HepG2 (cell line): Measurements from ENCODE around the gene MCOLN1. TPM values are rescaled to one million over a fixed set of nuclear protein-coding genes. Genes with fewer than 3 reads are reported as not detected.

ENCODE experiments used
- ATF7 ChIP-seq, 2 experiments: fragments of 450-650 bp in 1 of 2; sonication (generic) in 1 of 2; formaldehyde crosslinking in 1 of 2; IDR thresholded peaks; 2 replicates each; pipeline versions ENCODE4 v1.4.0 to v1.6.1; 2016 to 2020; ENCODE audit warnings: antibody characterized with exemption in 1 of 2, mild to moderate bottlenecking in 1 of 2, missing genetic modification reagents in 1 of 2
- CAMTA2 ChIP-seq: sonication (generic); formaldehyde crosslinking; IDR thresholded peaks from 2 replicates; pipeline ENCODE4 v1.4.0; 2020; ENCODE audit warnings: mild to moderate bottlenecking, missing genetic modification reagents, borderline replicate concordance
- CREB1 ChIP-seq, 2 experiments: fragments of 450-650 bp in 1 of 2; IDR thresholded peaks; 2 replicates each; pipeline ENCODE4 v1.6.1; 2016 to 2017; ENCODE audit warnings: control low read depth in 1 of 2, mild to moderate bottlenecking in 1 of 2, missing compliant biosample characterization in 1 of 2, missing genetic modification characterization in 1 of 2
- FLYWCH1 ChIP-seq: sonication (generic); formaldehyde crosslinking; IDR thresholded peaks from 2 replicates; pipeline ENCODE4 v1.8.1; 2023; ENCODE audit warnings: mild to moderate bottlenecking, missing genetic modification reagents
- FOXM1 ChIP-seq: sonication (generic); formaldehyde crosslinking; IDR thresholded peaks from 2 replicates; pipeline ENCODE4 v1.5.0; 2020; ENCODE audit warnings: missing genetic modification reagents
- KDM2A ChIP-seq: sonication (generic); formaldehyde crosslinking; IDR thresholded peaks from 2 replicates; pipeline ENCODE4 v1.4.0; 2020; ENCODE audit warnings: low read depth, missing genetic modification reagents, borderline replicate concordance
- MXI1 ChIP-seq: IDR thresholded peaks from 3 replicates; pipeline ENCODE4 v1.6.1; 2012; ENCODE audit warnings: low read depth, low read length, inconsistent platforms, borderline replicate concordance
- NFE2L2 ChIP-seq: fragments of 150-350 bp; IDR thresholded peaks from 2 replicates; pipeline ENCODE4 v1.6.1; 2014; ENCODE audit warnings: low read length
- NR2C2 ChIP-seq: sonication (generic); formaldehyde crosslinking; IDR thresholded peaks from 2 replicates; pipeline ENCODE4 v1.4.0; 2020; ENCODE audit warnings: missing genetic modification reagents, mild to moderate bottlenecking, moderate library complexity, borderline replicate concordance
- NR2F2 ChIP-seq: IDR thresholded peaks from 2 replicates; pipeline ENCODE4 v1.6.1; 2012; ENCODE audit warnings: low read depth, inconsistent platforms, borderline replicate concordance
- RFXANK ChIP-seq: IDR thresholded peaks from 2 replicates; pipeline ENCODE4 v1.6.1; 2016
- SIN3A ChIP-seq: IDR thresholded peaks from 2 replicates; pipeline ENCODE4 v1.6.1; 2011; ENCODE audit warnings: low read depth, mild to moderate bottlenecking, control low read depth, low read length, borderline replicate concordance
- SRY ChIP-seq: sonication (generic); formaldehyde crosslinking; IDR thresholded peaks from 2 replicates; pipeline ENCODE4 v1.8.0; 2022; ENCODE audit warnings: mild to moderate bottlenecking, missing genetic modification reagents
- TSC22D2 ChIP-seq: sonication (generic); formaldehyde crosslinking; IDR thresholded peaks from 2 replicates; pipeline ENCODE4 v1.5.1; 2020; ENCODE audit warnings: missing genetic modification reagents, mild to moderate bottlenecking, borderline replicate concordance
- WIZ ChIP-seq: sonication (generic); formaldehyde crosslinking; IDR thresholded peaks from 2 replicates; pipeline ENCODE4 v1.5.1; 2020; ENCODE audit warnings: mild to moderate bottlenecking, missing genetic modification reagents
- ZFP37 ChIP-seq: sonication (generic); formaldehyde crosslinking; IDR thresholded peaks from 2 replicates; pipeline ENCODE4 v1.4.0; 2020; ENCODE audit warnings: missing genetic modification reagents, borderline replicate concordance
- ZNF430 ChIP-seq: sonication (generic); formaldehyde crosslinking; IDR thresholded peaks from 2 replicates; pipeline ENCODE4 v1.9.0; 2021; ENCODE audit warnings: mild to moderate bottlenecking, missing genetic modification reagents
- ZNF570 ChIP-seq: sonication (generic); formaldehyde crosslinking; IDR thresholded peaks from 2 replicates; pipeline ENCODE4 v1.4.0; 2020; ENCODE audit warnings: mild to moderate bottlenecking, missing genetic modification reagents, borderline replicate concordance
- ZNF773 ChIP-seq: sonication (generic); formaldehyde crosslinking; IDR thresholded peaks from 2 replicates; pipeline ENCODE4 v1.4.0; 2020; ENCODE audit warnings: missing genetic modification reagents, borderline replicate concordance
- ZSCAN12 ChIP-seq: sonication (generic); formaldehyde crosslinking; IDR thresholded peaks from 2 replicates; pipeline ENCODE4 v1.9.0; 2021; ENCODE audit warnings: mild to moderate bottlenecking, missing genetic modification reagents
- polyA plus RNA-seq, 8 experiments: library from polyadenylated mRNA; depleted of rRNA in 3 of 8; stranded (reverse) in 7 of 8; unstranded in 1 of 8; fragments of >200 nt; fragmentation: Illumina TruSeq in 4 of 8; extraction: Trizol in 4 of 8; gene quantifications; 2 replicates each; pipeline versions ENCODE4 v1.2.1 to v1.2.3, GENCODE V29; 2011 to 2016; ENCODE audit warnings: low read depth in 4 of 8, missing spikeins in 1 of 8, mixed read lengths in 1 of 8; ENCODE audit not compliant: insufficient read depth in 1 of 8
- total RNA-seq, 5 experiments: library from RNA; depleted of rRNA; stranded (reverse); fragments of >200 nt; fragmentation: Illumina TruSeq; extraction: Trizol; gene quantifications; 2 replicates each; pipeline ENCODE4 v1.2.3, GENCODE V29; 2016; ENCODE audit warnings: low read depth in 1 of 5
- TF ChIP-seq, protein P1 (sequence below): IDR thresholded peaks from 2 replicates; pipeline ENCODE4 v1.6.1; 2016; ENCODE audit warnings: missing compliant biosample characterization, missing genetic modification reagents, borderline replicate concordance
- TF ChIP-seq, protein P2 (sequence below): sonication (generic); formaldehyde crosslinking; IDR thresholded peaks from 2 replicates; pipeline ENCODE4 v1.5.1; 2020; ENCODE audit warnings: missing genetic modification reagents, mild to moderate bottlenecking, borderline replicate concordance
- TF ChIP-seq, protein P3 (sequence below): sonication (generic); formaldehyde crosslinking; conservative IDR thresholded peaks from 2 replicates; pipeline ENCODE4 v1.8.0; 2022; ENCODE audit warnings: low read depth, missing genetic modification reagents
- TF ChIP-seq, protein P4 (sequence below): sonication (generic); formaldehyde crosslinking; IDR thresholded peaks from 2 replicates; pipeline ENCODE4 v1.8.0; 2022; ENCODE audit warnings: mild to moderate bottlenecking, missing genetic modification reagents
- TF ChIP-seq, protein P5 (sequence below): sonication (generic); formaldehyde crosslinking; IDR thresholded peaks from 2 replicates; pipeline ENCODE4 v1.4.0; 2020; ENCODE audit warnings: mild to moderate bottlenecking, missing genetic modification reagents

Gene MCOLN1
- total and polyA plus RNA-seq, 2 of the 13 experiments (the other 11 are each of a cell fraction or from before 2014, with no cell fraction given) = 3.4 to 15.7 TPM

DNA sequence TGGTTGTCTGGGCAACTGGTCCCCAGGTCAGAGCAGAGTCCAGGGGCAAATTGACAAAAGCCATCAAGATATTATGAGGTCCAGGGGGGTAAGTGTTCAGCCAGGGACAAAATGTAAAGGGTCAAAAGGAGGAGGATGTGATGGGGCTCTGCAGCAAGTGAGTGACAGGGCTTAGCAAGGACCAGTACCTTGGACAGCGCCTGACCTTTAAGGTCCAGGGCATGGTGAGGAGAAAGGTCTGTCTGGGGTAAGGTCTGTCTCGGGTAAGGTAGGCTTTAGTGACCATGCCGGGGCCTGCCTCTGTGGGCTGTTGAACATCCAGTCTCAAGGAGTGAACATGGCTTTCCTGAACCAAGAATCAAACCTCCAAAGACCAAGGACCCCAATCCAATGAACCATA is 12.8 kb upstream of the MCOLN1 start (continued):
- no peak for TF ChIP-seq ZNF773 (CRISPR knock-in tag)
- no peak for TF ChIP-seq ATF7 (IDR thresholded peaks at IDR 0.05)
- TF ChIP-seq ATF7 (CRISPR knock-in tag; IDR thresholded peaks at IDR 0.05) = no peak
- no peak for TF ChIP-seq NR2F2
- TF ChIP-seq ZNF430 (CRISPR knock-in tag) = peak; percentile 58; the same call in 1 of the 2 replicates
- 0 out of 2 replicates have a peak, but pooled peaks have one; percentile 54 for TF ChIP-seq TSC22D2 (CRISPR knock-in tag)
- TF ChIP-seq SRY (CRISPR knock-in tag) = 0 out of 2 replicates have a peak, but pooled peaks have one; percentile 27
- TF ChIP-seq, protein P1, sequence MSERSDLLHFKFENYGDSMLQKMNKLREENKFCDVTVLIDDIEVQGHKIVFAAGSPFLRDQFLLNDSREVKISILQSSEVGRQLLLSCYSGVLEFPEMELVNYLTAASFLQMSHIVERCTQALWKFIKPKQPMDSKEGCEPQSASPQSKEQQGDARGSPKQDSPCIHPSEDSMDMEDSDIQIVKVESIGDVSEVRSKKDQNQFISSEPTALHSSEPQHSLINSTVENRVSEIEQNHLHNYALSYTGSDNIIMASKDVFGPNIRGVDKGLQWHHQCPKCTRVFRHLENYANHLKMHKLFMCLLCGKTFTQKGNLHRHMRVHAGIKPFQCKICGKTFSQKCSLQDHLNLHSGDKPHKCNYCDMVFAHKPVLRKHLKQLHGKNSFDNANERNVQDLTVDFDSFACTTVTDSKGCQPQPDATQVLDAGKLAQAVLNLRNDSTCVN (CRISPR knock-in tag) = peak; percentile 75; the same call in 1 of the 2 replicates
- no peak for TF ChIP-seq ZSCAN12 (CRISPR knock-in tag)
- no peak for TF ChIP-seq MXI1
- TF ChIP-seq FLYWCH1 (CRISPR knock-in tag) = no peak
- TF ChIP-seq CAMTA2 = no peak
- TF ChIP-seq SIN3A = no peak
- peak; percentile 80; the same call in 1 of the 2 replicates for TF ChIP-seq WIZ (CRISPR knock-in tag)
- no peak for TF ChIP-seq RFXANK (CRISPR knock-in tag)
- TF ChIP-seq, protein P2, sequence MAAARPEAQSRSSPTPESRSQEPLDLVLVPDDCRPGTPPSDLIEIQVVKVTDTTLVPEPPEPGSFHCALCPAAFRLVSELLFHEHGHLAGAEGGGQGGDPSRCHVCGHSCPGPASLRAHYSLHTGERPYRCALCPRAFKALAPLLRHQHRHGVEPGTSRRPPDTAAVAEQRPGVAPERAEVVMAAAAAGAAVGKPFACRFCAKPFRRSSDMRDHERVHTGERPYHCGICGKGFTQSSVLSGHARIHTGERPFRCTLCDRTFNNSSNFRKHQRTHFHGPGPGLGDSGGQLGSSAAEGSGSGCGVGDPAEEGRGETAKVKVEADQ (CRISPR knock-in tag) = no peak
- no peak for TF ChIP-seq FOXM1 (CRISPR knock-in tag)
- TF ChIP-seq NR2C2 (CRISPR knock-in tag) = no peak
- TF ChIP-seq KDM2A (CRISPR knock-in tag) = peak; percentile 44; the same call in 1 of the 2 replicates
- TF ChIP-seq, protein P3, sequence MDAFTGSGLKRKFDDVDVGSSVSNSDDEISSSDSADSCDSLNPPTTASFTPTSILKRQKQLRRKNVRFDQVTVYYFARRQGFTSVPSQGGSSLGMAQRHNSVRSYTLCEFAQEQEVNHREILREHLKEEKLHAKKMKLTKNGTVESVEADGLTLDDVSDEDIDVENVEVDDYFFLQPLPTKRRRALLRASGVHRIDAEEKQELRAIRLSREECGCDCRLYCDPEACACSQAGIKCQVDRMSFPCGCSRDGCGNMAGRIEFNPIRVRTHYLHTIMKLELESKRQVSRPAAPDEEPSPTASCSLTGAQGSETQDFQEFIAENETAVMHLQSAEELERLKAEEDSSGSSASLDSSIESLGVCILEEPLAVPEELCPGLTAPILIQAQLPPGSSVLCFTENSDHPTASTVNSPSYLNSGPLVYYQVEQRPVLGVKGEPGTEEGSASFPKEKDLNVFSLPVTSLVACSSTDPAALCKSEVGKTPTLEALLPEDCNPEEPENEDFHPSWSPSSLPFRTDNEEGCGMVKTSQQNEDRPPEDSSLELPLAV (CRISPR knock-in tag) = no peak
- TF ChIP-seq ZFP37 (CRISPR knock-in tag) = 0 out of 2 replicates have a peak, but pooled peaks have one; percentile 39
- TF ChIP-seq, protein P4, sequence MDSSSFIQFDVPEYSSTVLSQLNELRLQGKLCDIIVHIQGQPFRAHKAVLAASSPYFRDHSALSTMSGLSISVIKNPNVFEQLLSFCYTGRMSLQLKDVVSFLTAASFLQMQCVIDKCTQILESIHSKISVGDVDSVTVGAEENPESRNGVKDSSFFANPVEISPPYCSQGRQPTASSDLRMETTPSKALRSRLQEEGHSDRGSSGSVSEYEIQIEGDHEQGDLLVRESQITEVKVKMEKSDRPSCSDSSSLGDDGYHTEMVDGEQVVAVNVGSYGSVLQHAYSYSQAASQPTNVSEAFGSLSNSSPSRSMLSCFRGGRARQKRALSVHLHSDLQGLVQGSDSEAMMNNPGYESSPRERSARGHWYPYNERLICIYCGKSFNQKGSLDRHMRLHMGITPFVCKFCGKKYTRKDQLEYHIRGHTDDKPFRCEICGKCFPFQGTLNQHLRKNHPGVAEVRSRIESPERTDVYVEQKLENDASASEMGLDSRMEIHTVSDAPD (CRISPR knock-in tag) = no peak
- TF ChIP-seq CREB1 (IDR thresholded peaks at IDR 0.05) = no peak
- no peak for TF ChIP-seq CREB1 (CRISPR knock-in tag; IDR thresholded peaks at IDR 0.05)
- TF ChIP-seq NFE2L2 = no peak
- no peak for TF ChIP-seq ZNF570
- TF ChIP-seq, protein P5, sequence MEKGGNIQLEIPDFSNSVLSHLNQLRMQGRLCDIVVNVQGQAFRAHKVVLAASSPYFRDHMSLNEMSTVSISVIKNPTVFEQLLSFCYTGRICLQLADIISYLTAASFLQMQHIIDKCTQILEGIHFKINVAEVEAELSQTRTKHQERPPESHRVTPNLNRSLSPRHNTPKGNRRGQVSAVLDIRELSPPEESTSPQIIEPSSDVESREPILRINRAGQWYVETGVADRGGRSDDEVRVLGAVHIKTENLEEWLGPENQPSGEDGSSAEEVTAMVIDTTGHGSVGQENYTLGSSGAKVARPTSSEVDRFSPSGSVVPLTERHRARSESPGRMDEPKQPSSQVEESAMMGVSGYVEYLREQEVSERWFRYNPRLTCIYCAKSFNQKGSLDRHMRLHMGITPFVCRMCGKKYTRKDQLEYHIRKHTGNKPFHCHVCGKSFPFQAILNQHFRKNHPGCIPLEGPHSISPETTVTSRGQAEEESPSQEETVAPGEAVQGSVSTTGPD (CRISPR knock-in tag) = no peak
